Choroid plexus epithelial cell (primary cell): ENCODE data around the gene NACA2.
"Not testable (repeated sequence)": the region's sequence is repeated elsewhere in the genome, so short reads cannot be mapped to it uniquely, and the experiment has no call there.

ENCODE experiments used
- DNase-seq: peaks from one replicate; pipeline ENCODE4 v3.0.0-alpha.2; 2010; ENCODE audit warnings: low read depth
- H3K4me3 ChIP-seq: 2 replicates; pipeline ENCODE4 v1.5.1; 2011; ENCODE audit warnings: low read depth, mild to moderate bottlenecking, control low read depth, low read length, moderate library complexity
- CTCF ChIP-seq: conservative IDR thresholded peaks from 2 replicates; pipeline ENCODE4 v1.5.1; 2011; ENCODE audit warnings: low read depth, mild to moderate bottlenecking, control low read depth, inconsistent platforms, low read length, moderate library complexity

Gene NACA2

GRCh38 chr17:61580502-61580901 is 10.5 kb downstream of the NACA2 start:
- DNase-seq, result no peak
- no peak overlapping the region for H3K4me3 ChIP-seq
- TF ChIP-seq CTCF, result no peak

DNA sequence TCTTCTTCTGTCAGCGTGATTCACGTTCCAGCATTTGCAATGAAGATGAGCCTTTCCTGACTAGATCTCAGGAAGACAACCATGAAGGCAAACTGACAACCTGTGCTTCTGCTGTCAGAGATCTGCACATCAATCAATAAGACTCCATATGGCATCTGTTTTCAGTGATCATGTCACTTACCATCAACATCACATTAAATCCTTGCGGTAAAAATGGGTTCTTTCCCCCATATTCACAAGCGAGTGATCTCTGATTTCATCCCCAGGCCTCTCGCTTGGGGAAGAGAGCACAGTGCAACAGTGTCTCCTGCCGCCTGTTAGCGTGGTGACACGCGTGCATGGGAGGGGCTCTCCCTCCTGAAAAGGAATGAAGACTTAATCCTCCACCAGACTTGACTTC is 11.1 kb downstream of the NACA2 start:
- no peak overlapping the region for H3K4me3 ChIP-seq
- no peak for TF ChIP-seq CTCF
- no peak for DNase-seq

DNA sequence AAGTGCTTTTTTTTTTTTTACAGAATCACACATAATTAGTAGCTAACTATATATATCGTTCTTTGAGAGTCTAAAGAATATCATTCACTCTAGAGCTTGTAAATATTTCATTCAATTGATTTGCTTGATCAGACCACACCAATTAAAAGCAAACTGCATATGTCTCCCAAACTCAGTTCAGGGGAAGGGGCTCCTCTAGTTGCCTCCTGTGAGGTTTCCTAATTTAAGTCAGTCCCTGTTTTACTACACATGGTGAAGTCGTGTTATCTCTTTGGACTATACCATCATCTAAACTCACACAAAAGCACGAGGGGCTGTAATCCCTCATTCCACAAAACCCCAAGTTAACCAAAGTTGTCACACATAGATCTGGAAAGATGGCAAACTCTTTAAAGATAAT is 11.7 kb downstream of the NACA2 start:
- no peak overlapping the region for H3K4me3 ChIP-seq
- no peak for DNase-seq
- no peak for TF ChIP-seq CTCF

DNA sequence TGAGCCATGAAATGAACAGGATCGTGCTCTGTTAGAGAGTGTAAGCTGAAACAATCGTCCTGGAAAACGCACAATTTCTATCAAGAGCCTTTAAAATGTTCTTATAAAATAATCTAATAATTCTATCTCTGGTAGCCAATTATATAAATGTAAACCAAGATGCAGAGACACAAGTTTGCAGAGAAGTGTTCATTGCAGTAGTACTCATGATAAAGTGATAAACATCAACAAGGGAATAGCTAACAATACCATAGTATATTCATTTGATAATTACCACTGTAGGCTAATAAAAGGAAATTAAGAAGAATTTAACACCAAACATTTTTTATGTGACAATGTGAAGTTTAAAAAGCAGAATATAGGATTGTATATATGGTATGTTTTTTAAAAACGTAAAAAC is 12.4 kb downstream of the NACA2 start:
- no peak for DNase-seq
- TF ChIP-seq CTCF, result no peak

DNA sequence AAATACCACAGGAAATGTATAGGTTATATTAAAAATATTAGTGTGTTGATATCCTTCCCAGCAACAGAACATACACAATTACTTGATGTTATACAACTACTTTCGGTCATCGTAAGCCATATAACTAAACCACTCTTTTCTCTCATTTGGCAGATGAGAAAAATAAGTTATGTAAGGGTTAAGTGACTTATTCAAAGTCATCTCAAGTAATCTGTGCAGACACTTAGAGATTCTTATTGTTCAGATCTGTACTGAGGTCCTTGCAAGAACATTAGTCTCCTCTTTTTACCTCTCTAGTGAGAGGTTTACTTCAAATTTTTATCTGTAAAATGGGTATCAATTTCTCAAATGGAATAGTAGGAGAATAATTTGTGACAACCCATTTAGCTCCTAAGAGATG is 15.0 kb downstream of the NACA2 start:
- no peak overlapping the region for H3K4me3 ChIP-seq
- no peak for DNase-seq
- no peak for TF ChIP-seq CTCF

More for the DNA sequence above, 12.4 kb downstream of the NACA2 start:
- no peak overlapping the region for H3K4me3 ChIP-seq

DNA sequence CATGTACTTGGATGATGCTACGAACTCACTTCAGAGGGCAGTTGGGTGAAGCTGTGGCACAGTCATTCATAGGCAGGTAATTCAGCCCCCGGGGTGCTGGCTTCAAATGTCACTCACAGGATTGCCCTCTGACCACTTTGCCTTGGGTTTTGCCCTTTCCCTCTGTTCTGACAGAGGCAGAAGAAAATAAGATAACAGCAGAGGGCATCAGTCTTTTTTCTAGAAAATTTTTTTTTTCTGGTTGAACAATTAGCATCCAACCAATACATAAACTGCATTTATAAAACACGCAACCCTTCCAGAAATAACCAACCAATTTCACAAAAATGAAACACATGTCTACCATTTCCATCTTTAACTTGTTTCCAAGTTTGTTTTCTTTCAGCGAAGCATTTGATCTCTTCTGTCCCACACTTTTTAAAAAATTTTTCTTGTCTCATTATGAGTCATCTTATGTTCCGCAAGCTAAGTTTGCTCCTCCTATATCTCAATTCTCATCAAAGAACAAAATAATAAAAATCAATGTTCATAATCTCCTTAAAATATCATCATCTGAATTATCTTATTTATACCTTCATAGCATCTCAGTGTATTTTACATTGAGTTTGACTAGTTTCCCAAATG is 15.6 kb downstream of the NACA2 start:
- TF ChIP-seq CTCF, result no peak

GRCh38 chr17:61574542-61575351 is 16.3 kb downstream of the NACA2 start:
- no peak overlapping the region for H3K4me3 ChIP-seq
- peak; percentile 60 for TF ChIP-seq CTCF
- DNase-seq, result peak; percentile 70

More for the DNA sequence above, 15.6 kb downstream of the NACA2 start:
- H3K4me3 ChIP-seq, result no peak overlapping the region
- DNase-seq, result no peak

DNA sequence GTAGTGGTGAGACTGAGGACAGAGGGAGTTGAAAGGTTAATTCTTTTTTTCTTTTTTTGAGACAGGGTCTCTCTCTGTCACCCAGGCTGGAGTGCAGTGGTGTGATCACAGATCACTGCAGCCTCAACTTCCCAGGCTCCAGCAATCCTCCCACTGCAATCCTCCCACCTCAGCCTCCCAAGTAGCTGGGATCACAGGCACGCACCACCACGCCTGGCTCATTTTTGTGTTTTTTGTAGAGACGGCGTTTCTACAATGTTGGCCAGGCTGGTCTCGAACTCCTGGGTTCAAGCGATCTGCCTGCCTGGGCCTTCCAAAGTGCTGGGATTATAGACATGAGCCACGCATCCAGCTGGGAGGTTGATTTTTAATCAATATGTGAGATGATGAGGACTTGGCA is 18.5 kb downstream of the NACA2 start:
- not testable (repeated sequence) for H3K4me3 ChIP-seq, DNase-seq
